COR-L47 (cell line): ENCODE results near the gene RGS3.

ENCODE experiments used
- DNase-seq: peaks from one replicate; lab custom pipeline; 2025; lab: John Stamatoyannopoulos, UW

RGS3 gene

GRCh38 chr9:113572076-113572861 is 108.7 kb downstream of the RGS3 start:
- DNase-seq = no peak

GRCh38 chr9:113573046-113573958 is 109.8 kb downstream of the RGS3 start:
- DNase-seq = no peak

- no peak for DNase-seq
Measured at GRCh38 chr9:113573959-113574352, 110.4 kb downstream of the RGS3 start.

GRCh38 chr9:113574441-113575262 is 111.1 kb downstream of the RGS3 start:
- no peak for DNase-seq

GRCh38 chr9:113577525-113578261 is 114.2 kb downstream of the RGS3 start:
- no peak for DNase-seq

- DNase-seq = no peak
Measured at GRCh38 chr9:113578279-113578865, 114.8 kb downstream of the RGS3 start.

GRCh38 chr9:113578882-113579282 is 115.4 kb downstream of the RGS3 start:
- DNase-seq = no peak

GRCh38 chr9:113579283-113580040 is 115.9 kb downstream of the RGS3 start:
- DNase-seq = no peak

GRCh38 chr9:113580041-113580953 is 116.8 kb downstream of the RGS3 start:
- no peak for DNase-seq

- DNase-seq = no peak
Measured at GRCh38 chr9:113580954-113581311, 117.4 kb downstream of the RGS3 start.

- DNase-seq = no peak
Measured at GRCh38 chr9:113581865-113582697, 118.6 kb downstream of the RGS3 start.

- DNase-seq = no peak
Measured at GRCh38 chr9:113582698-113583200, 119.2 kb downstream of the RGS3 start.

- DNase-seq = no peak
Measured at GRCh38 chr9:113583511-113584427, 120.2 kb downstream of the RGS3 start.

- DNase-seq = no peak
Measured at GRCh38 chr9:113584428-113585084, 121.0 kb downstream of the RGS3 start.

- DNase-seq = no peak
Measured at GRCh38 chr9:113585085-113585442, 121.5 kb downstream of the RGS3 start.

- no peak for DNase-seq
Measured at GRCh38 chr9:113585555-113585954, 122.0 kb downstream of the RGS3 start.
